HG02571 (cell line): ENCODE data around the gene IRF4.

Experiments
- ATAC-seq: cut with Tn5 transposase; IDR thresholded peaks from one replicate; pipeline ENCODE4 v1.9.1; 2021; ENCODE audit warnings: mild to moderate bottlenecking, moderate library complexity; ENCODE audit not compliant: unreplicated experiment

IRF4 gene

DNA sequence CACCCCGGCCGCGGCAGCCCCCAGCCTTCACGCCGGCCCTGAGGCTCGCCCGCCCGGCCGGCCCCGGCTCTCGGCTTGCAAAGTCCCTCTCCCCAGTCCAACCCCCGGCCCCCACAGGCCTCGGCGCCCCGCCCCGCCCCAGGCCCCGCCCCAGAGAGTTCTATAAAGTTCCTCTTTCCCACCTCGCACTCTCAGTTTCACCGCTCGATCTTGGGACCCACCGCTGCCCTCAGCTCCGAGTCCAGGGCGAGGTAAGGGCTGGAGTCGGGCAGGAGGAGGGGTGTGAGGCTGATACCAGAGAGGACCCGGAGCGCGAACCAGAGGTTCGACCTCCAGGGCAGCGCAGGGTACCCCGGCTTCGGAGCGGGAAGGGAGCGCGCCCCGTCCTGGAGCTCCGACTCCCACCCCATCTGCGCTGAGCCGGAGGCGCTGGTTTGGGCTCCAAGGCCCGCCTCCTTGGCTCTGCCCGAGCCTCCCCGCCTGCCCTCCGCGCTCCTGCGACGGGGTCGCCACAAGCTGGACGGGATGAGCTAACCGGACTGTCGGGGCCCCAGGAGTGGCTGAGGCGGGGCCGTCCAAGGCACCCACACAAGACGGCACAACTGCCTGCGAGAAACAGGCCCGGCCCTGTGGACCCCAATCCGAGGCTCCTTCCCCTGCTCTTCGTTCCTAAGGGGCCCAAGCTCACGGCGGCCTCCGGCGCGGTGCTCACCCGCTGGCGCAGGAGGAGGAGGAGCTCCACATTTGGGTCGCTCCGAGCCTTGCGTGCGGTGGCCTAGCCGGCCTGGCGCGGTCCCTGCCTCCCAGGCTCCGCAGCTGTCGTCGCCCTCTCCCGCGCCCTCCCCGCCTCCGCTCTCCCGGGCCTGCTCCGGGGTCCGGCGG is at the start of gene IRF4:
IRF4 (plus strand) TSS at position 194 of the 882 bp plus-strand sequence. CDS start 1,401 bp downstream, outside the sequence.
- ATAC-seq, result peak; percentile 42

DNA sequence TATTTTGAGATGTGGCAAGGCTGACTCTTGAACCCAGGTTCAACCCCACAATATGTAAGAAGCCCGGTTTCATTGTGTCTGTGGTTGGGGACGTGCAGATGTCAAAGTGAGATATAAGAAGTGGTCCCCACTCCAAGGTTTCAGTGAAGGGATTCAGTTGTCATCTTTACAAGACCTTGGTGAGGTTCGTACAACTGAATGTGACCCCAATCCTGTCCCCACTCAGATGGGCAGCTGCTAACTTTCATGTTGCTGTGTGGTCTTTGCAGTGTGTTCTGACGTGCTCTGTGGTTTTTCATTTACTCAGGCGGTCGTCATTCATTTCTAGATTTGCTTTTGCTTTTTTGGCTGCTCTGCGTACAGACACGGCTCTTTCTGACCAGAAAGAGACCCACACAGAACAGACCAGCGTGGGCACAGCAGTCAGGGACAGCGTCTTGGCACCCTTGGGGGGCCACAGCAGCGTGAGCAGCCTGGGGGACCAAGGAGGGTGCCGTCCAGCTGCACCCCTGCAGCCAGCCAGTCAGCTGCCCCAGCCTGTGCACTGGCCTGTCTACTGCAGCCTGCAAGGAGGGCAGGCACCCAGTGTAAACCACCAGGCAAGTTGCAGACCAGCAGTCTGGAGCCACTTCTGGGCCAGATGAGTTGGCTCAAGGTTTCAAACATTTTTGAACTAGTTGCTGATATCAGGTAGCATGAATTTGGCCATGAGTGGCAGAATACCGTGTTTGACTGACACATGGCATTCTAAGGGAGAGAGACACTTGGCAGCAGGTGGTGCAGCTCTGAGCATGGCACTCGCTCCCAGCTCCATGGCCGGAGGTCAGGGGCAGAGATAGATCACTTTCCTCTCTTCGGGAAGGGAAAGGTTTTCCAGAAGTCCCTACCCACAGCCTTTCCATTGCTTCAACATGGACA is 49.4 kb upstream of the IRF4 start:
- ATAC-seq, result peak; percentile 43

DNA sequence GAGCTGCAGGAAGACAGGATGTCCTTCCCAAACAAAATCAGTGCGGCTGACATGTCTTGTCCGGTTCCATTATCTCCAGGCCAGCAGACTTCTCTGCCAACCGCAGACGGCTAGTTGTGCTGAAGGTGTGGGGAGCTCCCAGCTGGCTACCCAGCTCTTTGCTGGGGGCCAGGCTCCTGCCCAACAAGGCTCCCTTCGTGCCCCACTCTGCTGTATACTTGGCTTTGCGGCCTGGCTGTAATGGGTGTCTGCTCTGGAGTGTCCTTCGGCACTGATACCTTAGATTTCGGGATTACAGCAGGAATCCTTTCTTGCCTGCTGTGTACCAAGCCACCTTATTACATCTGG is 48.7 kb upstream of the IRF4 start:
- no peak for ATAC-seq

DNA sequence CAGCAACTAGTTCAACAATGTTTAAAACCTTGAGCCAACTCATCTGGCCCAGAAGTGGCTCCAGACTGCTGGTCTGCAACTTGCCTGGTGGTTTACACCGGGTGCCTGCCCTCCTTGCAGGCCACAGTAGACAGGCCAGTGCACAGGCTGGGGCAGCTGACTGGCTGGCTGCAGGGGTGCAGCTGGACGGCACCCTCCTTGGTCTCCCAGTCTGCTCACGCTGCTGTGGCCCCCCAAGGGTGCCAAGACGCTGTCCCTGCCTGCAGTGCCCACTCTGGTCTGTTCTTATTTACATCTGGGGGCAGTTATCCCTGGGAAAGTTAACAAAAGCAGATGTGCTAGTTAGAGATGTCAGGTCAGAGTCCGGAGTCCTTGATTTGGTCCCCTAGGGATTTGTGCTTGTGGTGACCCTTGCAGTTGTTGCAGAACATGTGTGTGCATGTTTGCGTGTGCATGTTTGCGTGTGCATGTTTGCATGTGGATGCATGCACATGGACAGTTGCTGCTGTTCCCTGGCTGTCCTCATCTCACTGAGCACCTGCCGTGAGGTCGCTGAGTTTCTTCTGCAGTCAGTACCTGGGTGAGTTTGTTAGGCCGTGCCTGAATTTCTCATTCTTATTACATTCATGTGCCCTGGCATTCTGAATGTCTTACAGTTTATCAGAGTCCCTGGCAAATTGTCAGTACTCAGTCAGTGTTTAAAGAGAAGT is 48.2 kb upstream of the IRF4 start:
- no peak for ATAC-seq

DNA sequence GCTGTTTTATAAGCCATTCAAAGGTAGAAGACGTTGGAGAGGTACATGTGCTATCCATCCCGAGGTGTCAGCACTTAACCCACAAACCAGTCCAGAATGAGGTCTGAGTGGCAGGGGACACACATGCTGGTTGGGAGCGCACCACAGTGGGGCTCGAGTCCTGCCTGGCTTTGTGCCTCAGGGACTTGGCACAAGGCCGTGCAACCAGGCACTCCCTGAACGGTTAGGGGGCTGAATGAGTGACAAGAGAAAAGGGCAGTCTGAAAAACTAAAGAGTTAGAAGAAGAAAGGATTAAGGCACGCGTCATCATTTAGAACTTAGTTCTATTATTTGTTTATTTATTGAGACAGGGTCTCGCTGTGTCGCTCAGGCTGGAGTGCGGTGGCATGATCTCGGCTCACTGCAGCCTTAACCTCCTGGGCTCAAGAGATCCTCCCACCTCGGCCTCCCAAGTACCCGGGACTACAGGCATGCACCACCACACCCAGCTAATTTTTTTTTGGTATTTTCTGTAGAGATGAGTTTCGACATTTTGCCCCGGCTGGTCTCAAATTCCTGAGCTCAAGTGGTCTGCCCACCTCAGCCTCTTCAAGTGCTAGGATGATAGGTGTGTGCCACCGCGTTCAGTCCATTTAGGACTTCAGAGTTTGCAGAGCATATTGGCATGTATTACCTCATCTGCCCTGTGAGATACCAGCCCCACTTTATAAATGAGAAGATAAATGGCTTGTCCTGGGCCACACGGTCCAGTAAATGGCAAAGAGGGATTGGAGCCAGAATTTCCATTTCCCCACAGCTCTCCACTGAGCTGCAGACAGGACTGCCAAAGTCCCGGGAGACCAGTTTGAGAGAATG is 47.4 kb upstream of the IRF4 start:
- ATAC-seq, result no peak

DNA sequence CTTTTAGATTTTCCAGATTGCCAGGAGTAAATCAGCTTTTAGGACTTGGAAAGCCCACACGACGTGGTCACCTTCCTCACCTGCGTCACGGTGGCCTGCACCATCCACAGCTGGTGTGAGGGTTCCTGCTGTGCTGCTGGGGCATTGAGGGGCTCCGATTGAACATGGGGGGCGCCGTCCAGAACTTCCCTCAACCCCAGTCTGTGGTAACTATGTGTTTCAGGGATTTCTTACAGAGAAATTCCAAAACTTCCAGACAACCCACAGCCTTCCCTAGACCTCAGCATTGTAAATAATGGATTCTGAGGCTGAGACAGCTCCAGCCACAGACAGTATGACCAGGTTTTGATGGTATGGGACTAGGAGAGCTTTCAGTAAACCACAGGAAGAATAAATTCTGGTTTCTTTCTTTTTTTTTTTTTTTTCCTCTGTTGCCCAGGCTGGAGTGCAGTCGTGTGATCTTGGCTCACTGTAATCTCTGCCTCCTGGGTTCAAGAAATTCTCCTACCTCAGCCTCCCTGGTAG is 46.7 kb upstream of the IRF4 start:
- no peak for ATAC-seq

DNA sequence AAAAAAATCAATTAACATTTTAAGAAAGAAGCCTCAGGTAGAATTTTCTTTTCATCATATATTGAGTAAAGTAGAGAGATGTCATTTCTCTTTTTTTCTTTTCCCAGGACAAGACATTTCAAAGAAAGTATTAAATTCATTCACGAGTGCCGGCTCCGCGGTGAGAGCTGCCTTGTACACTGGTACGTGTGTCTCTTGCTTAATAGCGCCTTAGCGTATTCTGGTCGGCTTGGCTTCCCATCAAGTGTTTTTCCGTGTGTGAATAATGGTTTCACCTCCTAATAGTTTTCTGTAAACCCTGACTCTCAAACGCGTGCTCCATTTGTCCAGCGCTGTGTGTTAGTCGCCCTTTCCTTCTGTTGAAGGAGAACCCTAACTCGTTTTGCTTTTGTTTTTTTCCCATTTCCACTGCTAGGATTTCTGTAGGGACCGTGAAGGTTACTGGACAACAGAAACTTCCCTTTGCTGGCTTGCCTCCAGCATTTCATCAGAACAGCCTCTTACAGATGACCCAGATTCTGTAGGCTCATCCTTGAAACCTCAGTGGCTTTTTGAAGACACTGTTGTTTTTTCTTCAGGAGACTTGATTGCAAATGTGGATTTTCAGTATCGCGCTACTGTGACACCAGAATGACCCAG is 45.7 kb upstream of the IRF4 start:
- ATAC-seq, result no peak

DNA sequence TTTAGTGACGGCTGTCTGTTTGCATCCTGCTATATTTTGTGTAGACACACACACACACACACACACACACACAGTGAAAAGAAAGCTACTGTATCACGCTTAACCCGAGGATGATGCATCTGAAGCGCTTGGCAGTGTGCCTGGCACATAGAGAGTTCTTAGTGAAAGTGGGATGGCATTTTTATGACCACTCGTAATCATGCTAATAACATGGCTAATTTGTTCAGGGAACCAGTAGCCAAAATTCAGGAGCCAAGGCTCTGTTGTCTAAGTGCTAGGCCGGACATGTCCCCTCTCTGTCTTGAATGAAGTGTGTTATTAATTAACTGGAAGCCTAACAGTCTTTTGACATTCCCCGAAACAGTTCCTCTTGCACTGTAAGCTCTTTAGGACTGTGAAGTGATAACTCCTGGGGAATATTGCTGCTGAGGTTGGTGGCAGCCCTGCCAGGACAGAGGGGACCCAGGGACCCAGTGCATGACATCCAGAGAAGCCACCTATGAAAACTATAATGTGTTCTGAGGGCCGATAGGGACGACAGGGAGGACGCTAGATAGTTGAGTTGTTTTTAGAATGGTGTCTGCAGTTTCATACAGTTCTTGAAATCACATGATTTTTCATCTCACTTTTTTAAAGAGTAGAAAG is 45.0 kb upstream of the IRF4 start:
- no peak for ATAC-seq

DNA sequence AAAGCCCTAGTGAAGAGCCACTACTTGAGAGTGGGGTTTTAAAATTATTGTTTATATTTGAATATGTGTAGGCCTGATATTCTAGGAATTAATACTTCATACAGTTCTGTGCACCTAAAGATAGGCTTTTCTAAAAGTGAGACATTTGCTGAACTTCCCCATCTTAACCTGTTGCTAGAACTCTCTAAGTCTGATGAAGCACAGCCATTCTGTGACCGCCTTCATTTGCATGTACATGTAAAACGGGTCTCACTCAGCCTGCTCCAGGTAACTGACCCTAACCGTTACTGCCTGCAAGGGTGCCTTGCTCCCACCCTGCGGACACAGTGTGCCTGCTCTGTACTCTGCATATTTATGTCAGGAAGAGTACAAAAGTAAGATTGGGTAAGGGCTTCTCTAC is 44.3 kb upstream of the IRF4 start:
- peak; percentile 71 for ATAC-seq

DNA sequence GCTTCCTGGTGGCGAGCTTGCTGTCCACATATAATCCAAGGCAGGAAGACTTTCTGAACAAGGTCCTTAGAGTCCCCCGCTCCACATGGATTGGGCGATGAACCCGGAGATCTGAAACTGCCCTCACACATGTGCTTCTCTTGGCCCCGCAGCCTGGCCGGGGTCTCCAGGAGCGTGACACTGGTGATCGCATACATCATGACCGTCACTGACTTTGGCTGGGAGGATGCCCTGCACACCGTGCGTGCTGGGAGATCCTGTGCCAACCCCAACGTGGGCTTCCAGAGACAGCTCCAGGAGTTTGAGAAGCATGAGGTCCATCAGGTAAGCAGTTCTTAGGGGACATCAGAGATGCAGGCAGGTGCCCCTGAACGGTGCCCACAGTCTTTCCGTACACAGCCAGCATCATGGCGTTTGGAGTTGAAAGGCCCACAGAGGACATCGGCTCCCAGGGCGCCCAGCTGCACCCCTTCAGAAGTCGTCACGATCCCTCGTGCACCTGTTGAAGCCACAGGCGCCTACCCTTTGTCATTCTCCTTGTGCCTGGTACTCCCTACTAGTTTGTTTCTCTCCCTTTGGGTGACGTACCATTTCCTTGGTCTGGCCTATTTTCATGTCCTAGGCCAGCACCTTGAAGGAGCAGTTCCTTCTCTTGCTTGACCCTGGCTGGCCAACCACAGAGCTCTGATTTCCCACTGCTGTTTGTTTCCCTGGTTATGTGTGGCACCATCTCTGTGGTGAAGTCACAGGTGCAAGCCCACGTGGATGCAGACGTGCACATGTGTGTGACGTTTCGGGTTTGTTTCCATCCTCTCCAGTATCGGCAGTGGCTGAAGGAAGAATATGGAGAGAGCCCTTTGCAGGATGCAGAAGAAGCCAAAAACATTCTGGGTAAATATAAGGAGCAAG is 43.3 kb upstream of the IRF4 start:
- no peak for ATAC-seq

DNA sequence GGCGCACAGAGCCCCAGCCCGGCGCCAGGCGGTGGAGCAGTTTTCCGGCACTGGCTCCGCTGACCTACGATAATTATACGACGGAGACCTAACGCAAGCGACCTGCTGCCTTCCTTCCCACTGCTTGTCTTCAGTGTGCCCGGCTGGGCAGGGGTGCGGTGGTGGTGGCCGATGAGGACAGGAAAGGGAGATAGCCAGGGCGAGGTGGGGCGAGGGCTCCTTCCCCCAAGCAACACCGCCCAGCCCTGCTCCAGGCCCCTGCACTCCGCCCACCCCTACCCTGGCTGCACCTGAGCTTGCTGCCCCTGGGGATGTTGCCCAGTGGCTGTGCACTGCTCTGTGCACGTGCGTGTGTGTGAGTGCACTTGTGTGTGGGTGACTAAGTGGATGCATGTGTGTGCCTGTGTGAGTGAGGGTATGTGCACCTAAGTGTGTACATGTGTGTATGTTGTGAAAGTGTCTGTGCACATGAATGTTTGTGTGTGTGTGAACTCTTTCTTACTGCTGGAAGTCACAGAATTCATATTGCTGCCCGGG is 42.6 kb upstream of the IRF4 start:
- ATAC-seq, result no peak

DNA sequence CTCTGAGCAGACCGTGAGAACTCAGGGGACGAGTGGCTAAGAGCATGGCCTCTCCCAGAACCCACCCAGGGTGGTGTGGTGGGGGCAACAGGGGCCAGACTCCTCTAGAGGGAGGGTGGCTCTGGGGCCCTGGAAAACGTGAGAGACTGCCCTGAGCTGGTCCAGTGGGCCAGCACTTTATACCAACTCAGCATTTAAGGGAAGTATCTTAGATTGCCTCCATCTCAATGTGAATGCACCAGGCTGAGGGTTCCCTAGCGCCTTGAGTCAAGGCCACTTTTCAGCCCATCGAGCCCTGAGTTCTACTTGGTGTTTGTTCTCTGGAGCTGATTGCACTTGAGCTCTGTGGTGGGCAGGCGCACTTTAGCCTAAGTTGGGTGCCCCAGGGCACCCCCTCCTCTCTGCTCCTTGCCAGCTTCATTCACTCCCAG is 42.0 kb upstream of the IRF4 start:
- no peak for ATAC-seq

DNA sequence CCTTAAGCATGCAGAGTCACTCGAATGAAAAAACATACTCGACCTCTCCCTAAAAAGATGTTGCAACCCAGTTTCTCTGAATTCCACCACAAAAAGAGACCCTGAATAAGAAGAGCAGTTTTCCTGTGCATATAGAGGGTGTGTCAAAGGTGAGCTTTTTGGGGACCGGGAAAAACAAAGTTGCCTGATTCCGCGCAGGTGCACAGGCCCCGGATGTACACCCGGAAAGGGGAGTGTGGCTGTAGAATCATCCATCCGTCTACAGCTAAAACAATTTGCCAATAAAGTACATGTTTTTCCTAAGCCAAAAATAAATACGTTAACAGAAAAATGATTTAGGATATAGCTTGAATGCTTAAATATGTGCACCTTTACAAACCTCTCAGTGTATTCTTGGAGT is 41.2 kb upstream of the IRF4 start:
- ATAC-seq, result no peak

DNA sequence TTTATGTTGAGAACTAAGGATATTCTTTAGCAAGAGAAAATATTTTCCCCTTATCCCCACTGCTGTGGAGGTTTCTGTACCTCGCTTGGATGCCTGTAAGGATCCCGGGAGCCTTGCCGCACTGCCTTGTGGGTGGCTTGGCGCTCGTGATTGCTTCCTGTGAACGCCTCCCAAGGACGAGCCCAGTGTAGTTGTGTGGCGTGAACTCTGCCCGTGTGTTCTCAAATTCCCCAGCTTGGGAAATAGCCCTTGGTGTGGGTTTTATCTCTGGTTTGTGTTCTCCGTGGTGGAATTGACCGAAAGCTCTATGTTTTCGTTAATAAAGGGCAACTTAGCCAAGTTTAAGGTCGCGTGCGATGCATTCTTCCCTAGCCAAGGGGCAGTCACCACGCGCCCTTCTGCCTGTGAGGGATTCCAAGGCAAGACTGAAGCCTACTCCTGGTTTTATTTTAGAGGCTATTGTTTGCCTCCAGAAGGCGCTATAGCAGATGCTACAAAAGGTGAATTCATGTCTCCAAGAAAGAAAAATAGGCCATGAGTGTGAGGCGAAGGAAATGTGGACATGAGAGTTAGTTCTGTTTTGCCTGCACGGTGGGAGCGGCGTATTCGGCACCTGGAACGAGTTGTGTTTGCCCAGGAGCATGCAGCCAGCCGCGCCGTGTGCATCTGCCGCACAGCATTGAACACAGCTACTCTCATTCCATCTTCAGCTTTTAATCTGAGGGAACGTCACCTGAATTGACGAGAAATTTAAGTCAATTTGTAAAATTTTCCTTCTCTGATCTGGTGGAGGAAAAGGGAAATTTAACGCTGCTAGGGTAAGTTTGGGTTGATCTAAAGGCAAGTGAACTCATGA is 40.3 kb upstream of the IRF4 start:
- ATAC-seq, result no peak

DNA sequence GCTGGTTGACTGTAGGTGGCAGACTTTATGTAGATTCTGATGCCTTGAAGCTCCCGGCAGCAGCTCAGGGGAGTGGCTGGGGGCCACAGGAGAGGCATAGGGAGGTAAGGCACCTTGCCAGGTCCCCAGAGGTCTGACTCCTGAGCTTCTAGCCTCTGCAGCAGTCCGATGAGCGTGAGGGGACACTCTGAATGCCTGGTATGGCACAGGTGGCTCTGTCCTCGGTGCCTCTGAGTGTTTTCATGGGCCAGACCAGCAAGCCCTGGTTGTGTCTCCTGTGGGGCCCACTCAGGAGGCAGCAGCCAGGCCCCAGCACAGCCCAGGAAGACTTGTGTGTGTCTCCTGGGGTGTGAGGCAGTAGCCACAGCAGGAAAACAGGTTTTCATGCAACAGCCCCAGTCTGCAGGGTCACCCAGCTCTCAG is 39.7 kb upstream of the IRF4 start:
- no peak for ATAC-seq

DNA sequence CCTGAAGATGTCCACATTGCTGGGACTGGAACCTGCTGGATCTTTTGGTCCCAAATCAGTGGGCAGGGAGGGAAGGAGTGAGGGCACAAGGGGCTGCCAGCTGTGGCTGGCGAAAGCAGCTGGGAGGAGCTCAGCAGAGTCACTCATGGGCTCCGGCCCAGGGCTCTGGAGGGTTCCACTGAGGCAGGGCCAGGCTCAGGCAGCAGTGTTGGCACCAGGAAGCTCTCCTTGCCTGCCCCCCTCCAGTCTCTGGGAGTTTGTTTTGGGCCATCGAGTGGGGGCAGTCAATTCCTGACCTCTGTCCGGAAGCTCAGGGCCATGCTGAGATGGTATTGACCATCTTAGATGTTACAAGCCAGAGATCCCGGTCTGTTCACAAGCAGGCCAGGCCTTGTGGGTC is 39.1 kb upstream of the IRF4 start:
- ATAC-seq, result no peak
